Epidermal melanocyte (primary cell): ENCODE data around the gene LRRC47.

ENCODE experiments used
- DNase-seq: peaks from one replicate; pipeline ENCODE4 v3.0.0; 2011; ENCODE audit warnings: low spot score; ENCODE audit not compliant: insufficient read length

The LRRC47 gene

DNA sequence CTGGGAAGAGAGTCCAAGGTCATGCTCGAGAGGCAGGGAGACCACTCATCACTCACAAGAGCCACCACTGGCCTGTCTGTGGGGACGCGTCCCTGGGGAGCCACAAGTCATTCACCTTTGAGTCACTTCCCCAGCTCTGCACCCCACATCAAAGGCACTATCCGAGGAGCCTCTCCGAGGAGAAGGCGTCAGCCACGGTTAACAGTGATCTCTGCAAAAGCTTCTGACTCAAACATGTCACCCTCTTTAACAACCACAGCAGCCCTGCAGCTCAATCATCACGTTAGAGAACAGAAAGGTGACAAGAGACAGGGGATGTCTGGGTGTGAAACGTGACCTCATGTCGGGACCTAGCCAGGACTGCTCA lies 9.0 kb downstream of the LRRC47 start:
- peak; percentile 7 for DNase-seq

DNA sequence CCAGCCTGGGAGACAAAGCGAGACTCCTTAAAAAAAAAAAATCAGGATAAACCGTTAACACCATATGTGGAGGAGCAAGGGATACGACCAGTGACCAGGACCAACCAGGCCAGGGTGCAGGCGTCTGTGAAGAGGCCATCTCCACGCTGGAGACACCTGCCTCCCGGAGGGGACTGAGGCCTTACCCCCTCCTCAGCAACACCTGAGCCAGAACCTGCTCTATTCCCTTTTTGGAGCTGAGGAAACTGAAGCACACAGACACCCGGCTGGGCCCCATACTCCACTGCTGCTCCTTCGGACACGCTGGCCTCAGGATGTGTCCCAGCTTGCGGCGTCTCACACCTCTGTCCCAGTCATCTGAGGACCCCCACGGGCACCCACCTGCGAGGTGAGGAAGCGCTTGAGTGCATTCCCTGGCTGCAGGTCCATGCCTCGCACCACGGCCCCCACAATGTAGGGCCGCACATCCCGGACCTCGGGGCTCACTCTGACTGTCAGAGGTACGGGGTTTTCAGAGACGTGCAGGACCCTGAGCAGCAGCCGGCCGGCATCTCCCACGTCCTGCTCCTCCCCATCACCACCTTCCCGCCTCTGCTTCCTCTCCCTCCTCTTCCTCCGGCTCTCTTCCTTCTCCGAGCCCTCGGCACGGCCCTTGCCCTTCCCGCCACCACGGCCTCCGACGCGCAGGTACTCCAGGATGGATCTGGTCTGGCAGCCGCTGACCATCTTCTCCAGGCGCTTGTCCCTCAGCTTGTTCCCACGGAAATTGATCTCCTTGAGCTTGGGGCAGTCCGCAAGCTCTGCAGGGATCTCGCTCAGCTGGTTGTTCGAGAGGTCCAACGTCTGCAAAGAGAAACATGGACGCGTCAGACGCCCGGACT lies 9.6 kb downstream of the LRRC47 start:
- no peak for DNase-seq

DNA sequence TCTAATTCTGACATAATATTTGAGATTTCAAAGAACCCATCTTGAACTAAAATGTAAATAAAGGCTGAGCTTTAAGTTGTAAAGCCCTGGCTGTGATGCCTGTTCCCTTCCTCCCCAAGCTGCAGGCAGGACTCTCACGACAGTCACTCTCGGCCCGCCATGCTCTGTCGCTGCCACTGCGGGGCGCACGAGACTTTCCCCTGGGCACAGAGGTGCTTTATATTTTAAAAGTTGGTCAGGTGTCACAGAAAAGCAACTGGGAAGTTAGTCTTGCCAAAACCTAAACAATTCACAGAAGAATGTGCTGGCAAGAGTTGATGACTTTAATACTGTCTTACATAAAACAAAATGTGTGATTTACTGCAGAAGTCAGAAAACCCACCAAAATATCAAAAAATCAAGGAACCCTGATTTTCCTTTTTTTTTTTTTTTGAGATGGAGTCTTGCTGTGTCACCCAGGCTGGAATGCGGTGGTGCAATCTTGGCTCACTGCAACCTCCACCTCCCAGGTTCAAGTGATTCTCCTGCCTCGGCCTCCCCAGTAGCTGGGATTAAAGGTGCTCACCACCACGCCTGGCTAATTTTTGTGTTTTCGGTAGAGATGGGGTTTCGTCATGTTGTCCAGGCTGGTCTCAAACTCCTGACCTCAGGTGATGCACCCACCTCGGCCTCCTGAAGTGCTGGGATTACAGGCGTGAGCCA lies 10.7 kb downstream of the LRRC47 start:
- no peak for DNase-seq

DNA sequence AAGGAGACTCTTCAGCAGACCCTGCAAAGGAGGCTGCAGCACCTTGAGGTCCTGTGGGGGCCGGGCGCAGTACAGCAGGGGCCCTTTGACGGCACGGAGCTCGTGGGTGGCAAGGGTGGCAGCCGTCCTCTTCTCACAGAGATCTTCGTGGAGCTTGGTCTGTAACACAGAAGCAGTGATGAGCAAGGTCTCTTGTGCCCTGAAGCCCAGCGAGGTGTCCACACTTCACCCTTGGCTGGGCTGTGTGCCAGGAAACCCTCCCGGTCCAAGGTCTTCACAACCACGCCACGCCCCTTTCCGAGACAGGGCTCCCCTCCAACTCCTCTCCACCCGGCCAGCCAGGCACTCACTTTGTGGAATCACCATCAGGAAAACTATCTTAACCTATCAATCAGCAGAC lies 11.3 kb downstream of the LRRC47 start:
- no peak for DNase-seq

DNA sequence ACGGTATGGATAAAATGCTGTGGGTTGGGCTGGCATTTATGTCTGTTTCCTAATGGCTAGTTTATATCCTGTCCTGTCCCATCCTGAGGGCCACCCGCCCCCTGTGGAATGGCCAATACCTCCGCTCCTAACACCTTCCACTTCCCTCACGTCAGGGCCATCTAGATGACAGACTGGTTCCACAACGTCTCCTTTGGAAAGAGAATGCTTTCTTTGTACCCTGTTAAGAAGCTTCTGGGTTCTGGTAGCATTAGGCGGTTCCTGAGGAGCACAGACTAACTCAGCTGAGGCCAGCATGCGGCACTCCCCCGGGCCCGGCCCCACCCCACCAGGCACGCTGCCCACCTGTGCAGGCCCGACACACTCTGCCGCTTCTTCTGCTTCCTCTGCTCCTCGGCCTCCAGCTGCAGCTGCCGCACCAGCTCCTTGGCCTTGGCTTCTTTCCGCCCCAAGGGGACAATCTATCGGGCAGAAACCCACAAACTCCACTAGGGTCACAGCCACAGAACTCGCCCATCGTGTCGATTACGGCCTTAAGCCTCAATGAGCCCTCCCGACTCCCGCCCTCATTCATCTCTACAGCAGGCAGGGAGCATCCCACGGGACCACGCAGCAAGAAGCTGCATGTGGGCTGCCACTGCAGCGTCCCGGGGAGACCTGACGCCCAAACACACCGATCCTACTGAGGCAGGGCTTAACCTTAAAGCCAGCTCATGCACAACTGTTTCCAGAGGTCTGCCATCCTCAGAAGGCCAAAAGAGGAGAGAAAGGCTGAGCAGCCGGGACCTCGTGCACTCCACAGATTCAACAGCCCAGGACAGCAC lies 12.4 kb downstream of the LRRC47 start:
- DNase-seq = no peak

DNA sequence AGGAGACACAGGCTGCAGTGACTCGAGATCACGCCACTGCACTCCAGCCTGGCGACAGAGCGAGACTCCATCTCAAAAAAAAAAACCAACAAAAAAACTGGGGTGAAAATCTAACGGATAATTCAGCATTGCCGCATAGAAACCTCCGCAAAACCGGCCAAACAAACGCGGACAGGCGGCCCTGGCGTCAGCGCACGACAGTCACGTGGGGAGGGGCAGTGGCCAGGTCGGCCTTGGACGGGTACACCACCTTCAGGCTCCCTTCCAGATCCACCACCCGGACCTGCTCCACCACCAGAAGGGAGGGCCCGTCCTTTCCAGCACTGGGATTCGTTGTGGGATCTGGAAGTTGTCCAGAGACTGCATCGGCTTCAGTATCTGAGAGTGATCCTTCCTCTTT lies 15.4 kb downstream of the LRRC47 start:
- DNase-seq = no peak

DNA sequence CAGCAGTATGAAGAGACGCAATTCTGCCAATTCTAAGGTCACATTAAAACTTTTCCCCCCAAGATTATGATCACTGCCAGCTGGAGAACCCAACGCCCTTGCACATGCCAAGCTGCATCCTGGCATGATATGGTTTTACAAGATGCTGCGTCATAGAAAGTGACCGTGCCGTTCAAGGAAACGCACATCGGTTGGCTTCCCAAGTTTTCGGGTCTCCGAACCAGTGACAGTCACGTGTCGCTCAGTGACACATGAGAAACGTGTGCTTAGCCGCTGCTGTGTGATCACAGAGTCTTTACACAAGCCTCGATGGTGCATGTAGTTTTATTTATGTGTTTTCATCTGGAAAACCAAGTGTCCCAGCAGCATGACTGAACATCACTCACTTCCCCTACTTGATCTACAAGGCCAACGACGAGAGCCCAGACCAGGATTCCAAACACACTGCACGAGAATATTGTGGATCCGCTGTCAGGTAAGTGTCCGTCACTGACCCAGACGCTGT lies 16.3 kb downstream of the LRRC47 start:
- no peak for DNase-seq

DNA sequence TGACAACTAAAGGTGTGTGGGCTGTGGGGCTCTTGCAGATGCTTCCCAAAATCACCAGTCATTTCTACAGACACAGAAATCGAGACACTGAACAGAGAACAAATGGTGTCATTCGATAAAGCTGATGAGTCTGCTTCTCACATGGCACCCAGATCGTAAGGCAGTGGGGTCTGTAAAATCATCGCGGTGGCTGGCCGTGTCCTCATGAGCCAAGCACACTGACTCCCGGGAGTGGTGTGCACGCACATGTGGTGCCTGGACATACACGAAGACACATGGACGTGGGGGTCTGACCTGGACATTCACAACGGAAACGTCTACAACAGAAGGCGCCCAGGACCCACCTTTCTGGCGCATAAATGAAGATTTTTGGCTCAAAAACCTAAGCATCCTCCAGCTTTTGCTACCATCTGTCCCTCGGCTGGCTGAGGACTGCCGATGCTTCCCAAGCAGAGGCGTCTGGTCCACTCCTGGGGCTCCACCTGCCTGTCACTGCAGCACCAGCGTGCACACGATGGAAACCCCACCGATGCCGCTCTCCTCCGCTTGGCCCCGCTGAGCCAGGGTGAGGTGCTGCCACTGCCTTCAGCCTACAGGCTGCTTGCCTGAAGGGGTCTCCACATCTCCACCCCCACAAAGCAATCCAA lies 16.9 kb downstream of the LRRC47 start:
- no peak for DNase-seq

DNA sequence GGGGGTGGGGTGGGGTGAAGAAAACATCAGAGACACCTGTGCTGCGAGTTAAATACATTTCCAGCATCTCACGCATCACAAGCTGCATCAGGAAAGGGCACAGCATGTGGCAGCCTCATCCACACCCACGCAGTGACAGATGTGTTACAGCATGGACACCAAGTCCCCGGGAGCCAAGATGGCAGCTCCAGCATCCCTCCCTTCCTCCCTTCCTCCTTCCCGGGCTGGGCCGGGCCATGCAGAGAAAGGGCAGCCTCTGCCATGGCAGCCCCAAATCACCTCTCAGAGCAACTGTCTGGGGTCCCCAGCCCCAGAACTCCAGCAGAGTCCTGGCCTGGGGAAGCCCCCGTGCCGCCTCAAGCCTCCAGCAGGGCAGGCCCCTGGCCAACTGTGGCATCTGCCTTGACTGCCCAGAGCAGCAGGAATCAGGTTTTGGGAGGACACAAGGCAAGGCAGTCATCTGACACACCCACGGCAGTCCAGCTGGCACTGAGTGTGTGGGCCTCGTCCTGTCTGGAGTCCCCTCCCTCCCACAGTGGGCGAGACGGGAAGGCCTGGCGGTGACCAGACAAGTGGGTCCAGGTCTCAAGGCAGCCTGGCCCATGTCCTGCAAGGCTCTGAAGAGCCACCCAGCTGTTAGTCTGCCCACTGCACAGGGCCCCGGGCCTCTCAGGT lies 17.6 kb downstream of the LRRC47 start:
- no peak for DNase-seq

DNA sequence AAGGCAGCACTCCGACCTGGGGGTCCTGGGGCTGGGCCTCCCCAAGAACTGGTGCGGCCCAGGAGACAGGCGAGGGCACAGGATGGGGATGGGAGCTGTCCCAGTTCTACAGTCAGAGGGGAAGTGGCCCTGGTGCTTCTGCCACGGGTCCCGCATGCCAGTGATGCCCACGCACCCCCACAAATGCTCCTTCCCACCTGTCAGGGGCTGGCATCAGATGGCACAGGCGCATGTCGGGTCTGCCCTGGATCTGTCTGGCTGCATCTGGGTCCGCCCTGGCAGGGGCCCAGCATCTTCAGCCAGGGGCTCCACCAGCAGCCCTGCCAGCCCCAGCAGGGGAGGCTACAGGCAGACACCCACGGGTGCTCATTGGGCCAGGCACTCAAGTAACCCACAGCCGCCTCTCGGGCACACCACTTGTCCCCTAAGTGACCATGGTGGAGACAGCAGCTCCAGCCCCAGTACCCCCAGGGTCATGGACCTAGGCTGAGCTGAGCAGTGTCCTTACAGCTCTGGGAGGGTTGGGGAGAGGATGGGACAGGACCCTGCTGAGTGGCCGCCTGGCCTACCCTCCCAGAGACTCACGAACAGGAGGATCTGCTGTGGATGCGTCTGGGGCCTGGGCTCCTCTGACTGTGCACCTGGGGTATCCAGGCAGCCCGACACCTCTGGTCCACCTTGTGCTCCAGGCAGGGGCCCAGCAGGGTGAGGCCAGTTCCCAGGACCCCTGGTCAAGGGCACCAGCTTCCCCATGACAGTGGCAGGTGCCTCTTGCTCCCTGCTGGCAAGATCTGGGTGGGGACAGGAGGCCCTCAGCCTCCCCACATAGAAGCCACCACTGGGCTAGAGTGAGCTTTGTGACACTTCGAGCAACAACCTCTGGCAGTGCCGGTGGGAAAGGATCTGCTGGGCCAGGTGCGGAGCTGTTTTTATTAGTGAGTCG lies 18.4 kb downstream of the LRRC47 start:
- no peak for DNase-seq

DNA sequence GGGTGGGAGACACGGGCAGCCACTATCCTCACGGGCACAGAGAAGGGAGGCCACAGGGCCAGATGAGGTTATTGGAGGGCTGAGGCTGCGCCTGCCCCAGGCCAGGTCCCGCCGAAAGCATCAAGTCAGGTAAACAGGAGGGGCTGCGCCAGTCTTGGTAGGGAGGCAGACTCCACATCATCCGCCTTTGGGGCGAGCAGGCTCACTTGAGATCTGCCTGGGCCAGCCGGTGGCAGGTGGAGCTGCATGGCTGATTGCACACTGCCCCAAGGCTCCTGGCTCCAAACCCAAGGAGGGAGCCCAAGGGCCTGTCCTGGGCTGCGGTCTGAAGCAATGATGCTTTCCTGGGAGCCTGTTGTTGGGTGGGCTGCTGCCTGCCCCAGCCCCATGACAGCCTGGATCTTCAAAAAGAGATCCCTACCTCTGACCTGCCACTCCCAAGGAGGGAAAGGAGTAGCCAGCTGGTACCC lies 19.2 kb downstream of the LRRC47 start:
- no peak for DNase-seq

DNA sequence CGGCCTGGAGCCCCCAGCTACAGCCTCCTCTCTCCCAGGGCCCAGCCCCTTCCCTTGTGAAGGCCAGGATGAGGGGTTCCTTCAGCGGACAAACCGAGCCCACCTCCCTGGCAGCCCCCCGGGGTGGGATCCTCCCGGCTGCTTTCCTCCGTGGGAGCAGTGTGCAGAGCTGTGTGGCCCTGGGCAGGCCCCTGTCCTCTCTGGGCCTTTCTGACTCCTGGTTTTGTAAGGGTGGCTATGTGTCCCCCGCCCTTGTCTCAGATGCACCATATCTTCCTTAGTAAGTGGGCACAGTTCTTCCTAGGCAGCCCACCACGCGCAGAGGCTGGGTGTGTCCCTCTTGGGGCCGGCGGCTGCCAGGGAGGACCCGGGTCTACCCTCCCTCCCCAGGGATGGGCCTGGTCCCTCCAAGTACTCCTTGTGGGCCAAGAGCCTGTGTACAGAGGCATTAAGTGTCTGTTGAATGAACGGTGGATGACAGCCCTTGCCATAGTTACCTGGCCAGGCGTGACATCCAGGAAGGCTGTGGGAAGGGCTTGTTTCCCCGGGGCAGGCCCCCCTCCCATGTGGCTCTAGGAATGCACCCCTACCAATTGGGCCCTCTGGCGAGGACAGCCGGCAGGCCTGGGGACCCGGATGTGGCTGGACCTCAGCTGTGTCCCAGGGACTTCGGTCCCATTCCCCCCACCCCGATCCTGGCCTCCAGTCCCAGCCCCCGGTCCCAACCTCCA lies 19.9 kb downstream of the LRRC47 start:
- no peak for DNase-seq

DNA sequence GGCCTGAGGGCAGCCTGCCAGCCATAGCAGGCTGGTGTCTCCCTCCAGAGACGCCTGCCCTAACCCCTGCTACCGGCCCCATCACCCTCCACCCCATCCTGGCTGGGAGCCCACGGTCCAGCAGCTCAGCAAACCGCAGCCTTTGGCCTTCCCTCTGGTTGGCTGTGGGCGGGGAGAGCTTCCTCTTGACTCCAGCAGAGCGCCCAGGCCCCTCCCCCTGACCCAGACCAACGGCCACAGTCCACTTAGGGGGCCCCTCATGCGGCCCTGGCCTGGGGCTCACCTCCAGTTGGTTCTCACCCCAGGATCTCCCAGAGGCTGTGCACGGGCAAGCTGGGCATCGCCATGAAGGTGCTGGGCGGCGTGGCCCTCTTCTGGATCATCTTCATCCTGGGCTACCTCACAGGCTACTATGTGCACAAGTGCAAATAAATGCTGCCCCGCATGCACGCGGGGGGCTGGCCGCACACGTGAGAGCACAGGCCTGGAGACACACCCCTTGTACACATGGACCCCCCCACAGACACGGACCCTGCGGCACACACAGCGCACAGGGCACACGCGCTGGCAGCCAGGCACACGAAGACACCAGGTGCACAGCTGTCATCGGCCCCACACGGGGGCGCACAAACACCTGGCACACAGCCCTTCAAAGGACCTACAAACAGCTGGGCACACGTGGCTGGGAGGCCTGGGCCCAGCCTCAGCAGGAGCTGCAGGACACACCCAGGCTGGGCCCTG lies 20.6 kb downstream of the LRRC47 start:
- DNase-seq = peak; percentile 73

DNA sequence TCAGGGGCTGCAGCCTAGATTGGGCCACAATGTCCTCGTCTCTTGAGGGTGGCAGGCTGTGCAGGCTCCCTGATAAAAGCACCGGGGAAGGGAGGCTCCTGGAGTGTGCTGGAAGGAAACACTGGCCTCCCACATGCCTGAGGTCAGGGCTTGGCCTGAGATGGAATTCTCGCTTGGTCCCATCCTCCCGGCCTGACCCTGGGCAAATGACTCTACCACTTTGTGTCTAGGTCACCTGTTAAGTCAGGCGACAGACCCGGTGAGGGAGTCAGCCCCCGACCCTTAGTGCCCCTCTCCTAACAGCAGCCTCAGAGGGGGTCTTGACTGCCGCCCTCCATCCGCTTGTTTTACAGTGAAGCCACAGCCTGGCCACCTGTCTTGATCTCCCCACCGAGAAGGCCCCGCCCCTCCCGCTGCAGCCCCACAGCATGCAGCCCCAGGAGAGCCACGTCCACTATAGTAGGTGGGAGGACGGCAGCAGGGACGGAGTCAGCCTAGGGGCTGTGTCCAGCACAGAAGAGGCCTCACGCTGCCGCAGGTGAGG lies 21.3 kb downstream of the LRRC47 start:
- no peak for DNase-seq

DNA sequence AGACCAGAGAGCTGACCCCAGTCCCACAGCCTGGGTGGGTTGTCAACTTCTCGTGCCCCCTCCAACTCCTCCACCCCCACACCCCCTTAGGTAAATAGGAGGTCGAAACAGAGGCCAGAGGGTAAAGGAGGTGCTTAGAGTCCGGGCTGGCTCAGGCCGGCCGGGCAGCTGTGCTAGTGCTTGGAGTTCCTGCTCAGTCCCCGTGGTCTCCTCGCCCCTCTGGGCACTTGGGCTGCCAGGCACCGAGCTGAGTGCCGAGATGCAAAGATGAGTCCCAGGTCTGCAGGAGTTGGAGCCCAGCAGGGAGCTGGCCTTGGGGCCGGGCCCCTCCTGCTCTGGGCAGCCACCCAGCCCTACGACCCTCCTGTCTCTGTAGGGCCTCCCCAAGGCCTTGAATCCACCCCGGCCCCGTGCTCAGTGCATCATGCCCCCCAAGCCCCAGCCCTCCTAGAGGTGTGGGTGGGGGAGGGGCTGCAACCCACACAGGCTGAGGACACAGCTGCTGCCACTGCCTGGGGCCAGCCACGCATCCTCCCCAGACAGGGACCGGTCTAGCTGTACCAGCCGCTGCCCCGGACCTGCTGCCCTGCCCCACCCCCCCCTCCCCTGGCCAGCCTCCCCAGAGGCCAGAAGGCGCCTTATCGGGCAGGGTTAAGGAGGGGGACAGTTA lies 21.9 kb downstream of the LRRC47 start:
- DNase-seq = no peak

DNA sequence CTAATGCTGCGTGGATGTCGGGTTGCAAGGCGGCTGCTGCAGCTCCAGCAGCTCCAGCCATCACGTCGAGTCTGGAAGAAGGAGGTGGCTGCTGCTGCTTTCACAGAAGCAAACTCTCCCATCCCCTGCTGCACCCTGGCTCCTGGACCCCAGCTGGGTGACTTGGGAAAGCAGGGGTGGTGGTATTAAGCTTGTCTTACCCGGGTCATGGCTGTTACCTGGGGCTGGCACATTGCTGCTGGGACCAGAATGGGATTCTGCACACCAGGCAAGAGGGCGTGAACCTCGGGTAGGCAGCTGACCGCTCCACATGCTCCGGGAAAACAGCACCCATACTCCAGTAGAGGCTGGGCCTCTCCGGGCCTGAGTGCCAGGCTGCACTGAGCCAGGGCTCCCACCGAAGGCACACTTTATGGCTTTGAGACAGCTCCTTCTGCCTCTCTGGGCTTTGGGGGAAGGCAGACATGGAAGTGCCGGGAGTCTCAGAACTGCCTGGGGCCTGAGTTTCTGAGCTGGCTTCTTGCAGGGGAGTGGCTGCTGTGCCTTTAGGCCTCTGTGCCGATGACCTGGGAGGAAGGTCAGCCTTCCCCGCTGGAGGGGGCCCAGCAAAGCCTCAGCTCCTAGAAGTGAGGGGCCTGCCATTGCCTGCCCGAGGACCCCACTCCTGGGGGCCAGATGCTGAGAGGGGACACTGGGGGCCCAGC lies 22.6 kb downstream of the LRRC47 start:
- DNase-seq = no peak
